Inferior parietal cortex (tissue), 1 donor: ENCODE measurements around the gene MPG.
"Not testable (repeated sequence)": the region's sequence is repeated elsewhere in the genome, so short reads cannot be mapped to it uniquely, and the experiment has no call there.

Experiments used
- DNase-seq: peaks from one replicate; pipeline ENCODE4 v3.0.0-alpha.2; 2016; ENCODE audit errors: extremely low spot score

Gene MPG

DNA sequence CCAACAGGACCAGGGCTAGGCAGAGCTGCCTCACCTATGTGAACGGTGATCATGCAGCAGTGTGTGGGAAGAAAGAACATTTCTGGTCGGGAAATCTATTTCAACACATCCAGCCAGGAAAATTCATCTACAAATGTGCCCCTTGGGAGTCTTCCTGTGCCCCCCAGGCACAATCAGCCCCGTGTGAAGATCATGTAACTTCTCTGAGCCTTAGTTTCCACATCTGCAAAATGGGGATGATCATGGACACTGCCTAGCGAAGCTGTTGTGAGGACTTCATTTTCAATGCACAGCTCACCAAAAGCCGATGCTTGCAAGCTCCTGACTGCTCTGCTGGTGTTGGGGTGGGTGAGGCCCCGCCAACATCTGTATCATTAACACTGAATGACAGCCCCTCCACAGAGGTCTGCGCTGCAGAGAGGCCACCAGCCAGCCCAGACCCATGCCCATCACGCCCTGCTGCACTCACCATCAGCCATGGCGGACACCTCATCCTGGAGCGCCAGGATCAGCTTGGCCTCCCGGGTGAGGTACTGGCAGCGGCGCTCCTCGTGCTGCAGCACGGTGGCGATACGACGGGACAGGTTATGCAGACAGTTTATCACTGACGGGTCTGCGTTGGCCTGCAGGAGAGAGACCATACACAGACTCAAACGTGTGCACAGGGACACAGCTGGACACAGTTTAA, 34.3 kb downstream of the MPG start:
- no peak for DNase-seq

DNA sequence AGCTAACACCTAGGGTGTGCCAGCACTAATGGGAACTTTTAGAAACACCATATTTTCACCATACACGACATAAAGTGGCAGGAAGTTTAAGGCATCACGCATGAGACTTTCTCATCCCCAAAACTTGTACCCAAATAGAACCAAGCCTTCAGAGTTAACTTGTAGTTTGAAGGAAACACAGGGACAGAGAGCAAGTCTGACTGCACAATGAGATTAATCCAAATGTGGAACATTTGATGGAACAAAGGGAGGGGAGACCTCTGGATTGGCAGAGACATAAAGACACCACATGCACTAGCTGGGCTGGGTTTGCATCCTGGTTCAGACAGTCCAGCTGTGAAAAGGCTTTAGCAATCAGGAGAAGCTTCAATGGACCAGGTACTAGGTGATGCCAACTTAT, 36.3 kb downstream of the MPG start:
- no peak for DNase-seq

DNA sequence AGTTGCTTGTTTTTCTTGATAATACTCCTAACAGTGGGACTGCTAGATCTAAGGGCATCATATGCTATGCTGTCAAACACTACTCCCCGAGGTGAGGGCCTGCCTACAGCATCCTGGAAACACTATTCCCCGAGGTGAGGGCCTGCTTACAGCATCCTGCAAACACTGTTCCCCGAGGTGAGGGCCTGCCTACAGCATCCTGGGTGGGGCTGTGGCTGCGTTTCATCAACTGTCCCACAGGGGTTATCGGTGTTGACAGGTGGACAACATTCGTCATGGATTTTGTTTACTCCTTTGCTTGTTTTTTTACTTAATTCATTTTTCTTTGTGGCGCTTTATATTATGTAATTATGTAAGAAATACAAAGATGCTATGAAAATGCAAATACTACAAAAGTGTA, 38.0 kb downstream of the MPG start:
- DNase-seq: no peak

DNA sequence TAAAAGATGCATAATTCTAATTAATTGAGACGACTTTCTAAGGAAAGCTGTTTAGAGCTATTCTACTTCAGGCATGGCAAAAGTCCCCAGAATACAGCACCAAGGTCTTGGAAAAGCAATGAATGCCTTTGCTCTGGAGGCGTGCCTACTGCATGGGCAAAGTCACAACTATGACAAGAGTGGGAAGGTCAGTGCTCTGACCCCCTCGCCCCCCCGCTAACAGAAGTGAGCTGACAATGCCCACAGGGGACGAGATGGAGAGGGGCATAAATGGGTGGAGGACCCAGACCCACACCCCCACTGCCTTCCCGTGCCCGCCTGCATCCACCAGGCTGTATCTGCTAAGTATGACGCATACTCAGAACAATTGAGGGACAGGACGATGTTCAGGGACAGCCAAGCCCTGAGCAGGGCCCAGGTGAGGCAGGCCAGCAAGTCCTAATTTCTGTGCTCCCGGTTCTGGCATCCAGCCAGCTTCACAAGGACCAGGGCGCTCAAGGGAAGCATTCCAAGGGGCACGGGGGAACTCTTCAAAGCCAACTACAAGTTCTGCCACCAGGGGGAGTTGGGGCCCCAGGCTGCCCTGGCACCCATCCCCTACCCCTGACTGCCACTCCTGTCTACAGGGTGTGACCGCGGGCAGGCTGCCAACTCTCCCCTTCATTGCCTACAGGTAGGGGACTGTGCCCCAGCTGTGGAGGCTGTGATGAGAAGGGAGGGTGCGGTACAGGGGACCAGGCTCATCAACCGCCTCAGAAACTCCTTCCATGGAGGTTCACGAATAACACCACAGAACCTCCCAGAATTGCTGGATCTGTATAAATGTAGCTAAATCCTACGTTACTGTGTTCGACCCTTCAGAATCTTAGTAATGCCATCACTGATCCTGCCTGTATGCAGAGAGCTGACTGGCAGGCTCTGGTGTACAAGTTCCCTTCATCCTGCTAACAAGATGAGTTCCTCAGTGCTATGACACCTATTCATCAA, 39.6 kb downstream of the MPG start:
- DNase-seq: no peak

DNA sequence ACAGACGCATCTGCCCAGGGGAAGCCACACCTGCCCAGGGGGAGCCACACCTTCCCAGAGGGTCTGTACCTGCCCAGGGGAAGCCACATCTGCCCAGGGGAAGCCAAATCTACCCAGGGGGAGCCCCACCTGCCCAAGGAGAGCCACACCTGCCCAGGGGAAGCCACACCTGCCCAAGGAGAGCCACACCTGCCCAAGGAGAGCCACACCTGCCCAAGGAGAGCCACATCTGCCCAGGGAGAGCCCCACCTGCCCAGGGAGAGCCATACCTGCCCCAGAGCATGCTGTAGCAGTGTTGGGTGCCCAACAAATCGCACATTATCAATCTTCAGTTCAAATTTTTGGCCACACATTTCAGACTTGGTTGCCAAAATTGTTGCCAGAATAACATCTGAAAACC, 40.8 kb downstream of the MPG start:
- no peak for DNase-seq

DNA sequence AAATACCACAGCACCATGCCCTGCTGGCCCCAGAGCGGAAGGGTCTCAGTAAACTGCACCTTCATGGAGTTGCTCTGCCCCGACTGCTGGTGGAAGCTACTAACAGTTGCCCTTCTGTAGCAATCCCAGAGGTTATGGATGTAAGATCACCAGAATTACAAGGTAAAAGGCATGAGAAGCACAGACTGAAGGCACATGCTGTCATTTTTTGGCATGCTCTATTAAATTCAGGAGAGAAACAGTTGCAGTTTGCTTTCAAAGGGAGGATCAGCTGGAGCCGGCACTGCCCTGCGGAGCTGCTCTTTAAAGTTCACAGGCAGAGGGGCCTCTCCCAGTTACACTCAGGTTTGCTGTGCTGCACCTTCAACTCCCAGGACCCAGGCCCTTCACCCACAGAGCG, 41.3 kb downstream of the MPG start:
- no peak for DNase-seq

DNA sequence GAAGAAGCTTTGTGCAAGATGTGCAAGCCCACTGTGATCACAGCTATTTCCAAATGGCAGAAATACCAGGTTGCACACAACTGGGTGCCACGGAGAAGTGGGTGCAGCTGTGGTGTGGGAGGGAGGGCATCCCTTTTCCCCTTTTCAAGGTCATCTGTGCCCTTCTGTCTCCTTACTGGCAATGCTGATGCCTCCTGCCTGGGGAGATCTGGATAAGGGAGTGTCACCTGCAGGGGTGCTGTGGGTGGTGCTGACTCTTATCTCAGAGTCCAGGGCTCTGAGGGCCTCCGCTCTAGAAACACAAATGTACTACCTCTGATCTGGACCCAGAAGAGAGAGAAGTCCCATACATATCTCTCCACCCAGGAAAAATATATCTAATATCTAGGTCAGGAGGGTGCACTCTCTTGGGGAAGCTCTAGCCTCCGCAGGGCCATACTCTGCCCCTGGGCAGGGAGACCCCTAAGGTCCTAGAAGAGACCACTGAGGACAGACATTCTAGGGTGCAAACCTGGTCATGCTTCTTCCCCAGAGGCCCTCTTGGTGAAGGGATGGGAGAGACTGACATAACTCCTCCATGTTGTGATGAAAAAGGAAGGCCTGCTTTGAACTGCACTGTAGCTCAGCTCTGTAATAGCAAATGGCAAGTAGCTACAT, 41.9 kb downstream of the MPG start:
- no peak for DNase-seq

DNA sequence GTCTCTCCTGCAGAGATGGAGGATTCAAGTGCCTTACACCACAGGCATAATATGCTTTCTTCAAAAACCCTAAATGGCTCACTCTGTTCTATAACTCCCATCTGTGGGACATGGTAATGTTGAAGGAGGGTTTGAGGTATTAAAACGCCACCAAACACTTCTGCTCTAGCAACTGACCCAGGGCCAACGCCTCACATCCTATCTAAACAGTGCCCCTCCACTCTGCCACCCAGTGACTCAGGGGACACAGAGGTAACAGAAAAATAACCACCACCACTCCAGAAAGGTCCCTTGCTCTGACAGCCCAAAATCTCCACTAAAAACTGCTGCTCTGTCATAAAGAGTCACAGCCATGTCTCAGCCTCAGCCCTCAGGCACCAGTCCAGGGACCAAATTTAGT, 42.7 kb downstream of the MPG start:
- DNase-seq: no peak

DNA sequence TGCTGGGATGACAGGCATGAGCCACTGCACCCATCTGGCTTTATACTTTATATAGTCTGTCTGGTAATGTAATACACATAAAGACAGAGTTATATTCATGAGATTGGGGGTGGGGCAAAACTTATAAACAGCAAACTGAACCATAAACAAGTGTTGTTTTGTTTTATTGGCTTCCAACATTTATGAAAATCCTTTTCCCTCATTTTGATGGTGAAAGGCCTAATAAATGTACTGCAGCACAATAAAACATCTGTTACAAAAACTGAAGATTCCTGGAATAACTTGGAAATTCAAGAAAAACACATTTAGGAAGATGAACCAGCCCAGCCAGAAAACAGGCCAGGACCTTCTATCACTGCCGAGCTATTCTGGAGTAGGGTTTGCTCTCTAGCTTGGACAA, 44.3 kb downstream of the MPG start:
- no peak for DNase-seq

DNA sequence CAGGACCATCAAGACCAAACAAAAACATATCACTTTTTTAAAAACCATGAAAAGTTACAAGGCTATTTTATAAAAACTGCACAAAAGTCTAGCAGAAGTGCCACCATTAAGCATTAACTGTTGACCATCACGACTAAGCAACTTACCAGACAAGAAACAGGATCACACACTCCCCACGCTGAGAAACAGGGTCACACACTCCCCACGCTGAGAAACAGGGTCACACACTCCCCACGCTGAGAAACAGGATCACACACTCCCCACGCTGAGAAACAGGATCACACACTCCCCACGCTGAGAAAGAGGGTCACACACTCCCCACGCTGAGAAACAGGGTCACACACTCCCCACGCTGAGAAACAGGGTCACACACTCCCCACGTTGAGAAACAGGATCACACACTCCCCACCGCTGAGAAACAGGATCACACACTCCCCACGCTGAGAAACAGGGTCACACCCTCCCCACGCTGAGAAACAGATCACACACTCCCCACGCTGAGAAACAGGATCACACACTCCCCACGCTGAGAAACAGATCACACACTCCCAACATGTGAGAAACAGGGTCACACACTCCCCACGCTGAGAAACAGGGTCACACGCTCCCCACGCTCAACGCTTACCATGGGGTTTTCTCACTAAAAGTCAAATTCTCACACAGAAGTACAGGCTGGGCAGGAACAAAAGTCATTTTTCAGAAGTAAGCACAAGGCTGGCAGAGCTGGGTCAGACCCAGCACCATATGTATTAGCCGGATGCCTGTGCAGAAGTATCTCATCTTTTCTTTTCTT, 45.7 kb downstream of the MPG start:
- DNase-seq: not testable (repeated sequence)

DNA sequence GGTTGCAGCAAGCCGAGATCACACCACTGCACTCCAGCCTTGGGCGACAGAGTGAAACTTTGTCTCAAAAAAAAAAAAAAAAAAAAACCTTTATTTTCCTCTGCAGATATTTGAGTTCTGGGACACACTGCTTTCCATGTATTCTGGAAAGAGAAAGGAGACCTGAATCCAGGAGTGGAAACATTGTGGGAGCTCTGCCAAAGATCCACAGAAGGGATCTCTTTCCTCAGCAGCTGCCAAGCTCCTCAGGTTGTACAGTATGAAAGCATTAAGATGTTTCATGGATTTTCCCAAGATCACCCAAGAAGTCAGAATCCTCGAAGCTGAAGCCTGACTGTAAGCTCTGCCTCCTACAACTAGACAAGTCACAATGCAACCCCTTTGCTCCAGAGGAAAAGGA, 47.0 kb downstream of the MPG start:
- DNase-seq: no peak

DNA sequence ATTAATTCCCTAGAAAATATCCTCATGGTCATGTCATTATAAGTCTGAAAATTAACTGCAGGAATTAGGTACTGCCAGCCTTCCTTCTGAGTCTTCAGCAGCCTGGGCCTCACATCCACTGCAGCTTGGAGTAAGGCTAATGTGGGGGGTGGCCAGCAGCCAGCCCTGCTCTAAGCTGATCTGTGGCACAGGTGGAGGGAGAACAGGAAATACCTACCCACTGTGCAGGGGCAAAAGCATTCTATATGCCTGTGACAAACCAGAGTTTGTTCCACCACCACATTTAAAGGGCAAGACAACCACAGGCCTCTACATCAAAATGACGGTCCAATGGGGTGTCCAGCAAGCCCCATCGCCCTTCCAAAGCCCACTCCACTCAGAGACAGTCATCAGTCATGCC, 51.0 kb downstream of the MPG start:
- DNase-seq: no peak

DNA sequence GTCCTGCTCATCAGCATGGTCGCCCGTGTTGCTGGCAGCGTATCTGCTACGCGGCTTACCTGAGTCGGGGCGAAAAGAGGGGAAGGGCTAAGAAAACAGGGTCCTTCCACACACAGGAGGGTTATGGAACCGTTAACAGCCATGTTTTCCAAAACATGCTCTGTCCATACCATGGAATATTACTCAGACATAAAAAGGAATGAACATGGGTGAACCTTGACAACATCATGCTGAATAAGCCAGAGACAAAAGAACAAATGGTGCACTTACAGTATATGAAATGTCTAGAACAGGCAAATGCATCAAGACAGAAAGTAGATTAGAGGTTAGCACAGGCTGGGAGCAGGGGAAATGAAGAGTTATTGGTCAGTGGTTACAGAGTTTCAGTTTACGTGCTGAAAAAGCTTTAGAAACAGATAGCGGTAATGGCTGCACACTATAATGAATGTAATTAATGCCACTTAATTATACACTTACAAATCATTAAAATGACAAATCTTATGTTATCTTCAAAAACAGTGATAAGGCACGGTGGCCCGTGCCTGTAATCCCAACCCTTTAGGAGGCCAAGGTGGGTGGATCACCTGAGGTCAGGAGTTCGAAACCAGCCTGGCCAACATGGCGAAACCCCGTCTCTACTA, 52.6 kb downstream of the MPG start:
- no peak for DNase-seq

DNA sequence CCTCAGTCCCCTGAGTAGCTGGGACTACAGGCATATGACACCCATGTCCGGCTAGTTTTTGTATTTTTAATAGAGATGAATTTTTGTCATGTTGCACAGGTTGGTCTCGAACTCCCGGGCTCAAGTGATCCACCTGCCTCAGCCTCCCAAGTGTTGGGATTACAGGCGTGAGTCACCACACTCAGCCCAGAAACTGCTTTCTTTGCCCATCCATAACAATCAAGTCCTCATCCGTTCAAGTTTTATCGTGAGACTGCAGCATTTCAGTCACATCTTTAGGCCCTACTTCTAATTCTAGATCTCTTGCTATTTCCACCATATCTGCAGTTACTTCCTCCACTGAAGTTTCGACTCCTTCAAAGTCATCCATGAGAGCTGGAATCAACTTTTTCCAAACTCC, 54.1 kb downstream of the MPG start:
- DNase-seq: no peak

DNA sequence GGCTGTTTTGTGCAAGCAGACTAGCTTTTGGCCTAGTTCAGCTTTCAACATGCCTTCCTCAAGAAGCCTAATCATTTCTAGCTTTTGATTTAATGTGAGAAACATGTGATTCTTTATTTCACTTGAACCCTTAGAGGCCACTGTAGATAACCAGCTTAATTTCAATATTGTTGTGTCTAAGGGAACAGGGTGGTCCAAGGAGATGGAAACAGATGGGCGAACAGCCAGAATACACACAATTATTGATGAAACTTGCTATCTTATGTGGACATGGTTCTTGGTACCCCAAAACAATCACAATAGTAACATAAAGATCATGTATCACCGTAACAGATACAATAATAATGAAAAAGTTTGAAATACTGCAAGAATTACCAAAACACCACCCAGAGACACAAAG, 55.7 kb downstream of the MPG start:
- DNase-seq: no peak
